Stimulated activated CD4-positive, alpha-beta T cell treated with anti-CD3 and anti-CD28 coated beads, Interleukin-4, amount 100 ng/mL, for 1 hour (primary cell): ENCODE data around the gene RBL2.
"Not testable (repeated sequence)": the region's sequence is repeated elsewhere in the genome, so short reads cannot be mapped to it uniquely, and the experiment has no call there.

Experiments used
- DNase-seq: peaks from one replicate; pipeline ENCODE4 v3.0.0-alpha.2; 2020

Gene RBL2

DNA sequence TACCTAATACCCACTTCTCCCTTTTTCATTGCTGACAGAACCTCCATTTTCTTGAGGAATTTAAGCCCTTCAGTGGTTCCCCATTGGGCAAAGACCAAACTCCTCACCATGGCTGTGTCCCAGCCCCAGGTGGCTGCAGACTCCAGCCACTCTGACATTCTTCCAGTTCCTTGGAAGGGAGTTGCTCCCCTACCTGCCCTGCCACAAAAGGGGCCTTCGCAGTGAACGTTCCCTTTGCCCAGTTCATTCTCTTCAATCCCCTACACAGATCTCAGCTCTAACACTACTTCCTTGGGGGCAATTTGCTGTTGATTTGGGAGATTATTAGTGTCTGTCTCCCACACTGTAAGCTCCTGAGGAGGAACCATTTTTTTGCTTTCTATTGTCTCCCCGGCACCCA is 72.0 kb downstream of the RBL2 start:
- DNase-seq, result no peak

GRCh38 chr16:53507464-53508179 is 73.4 kb downstream of the RBL2 start:
- DNase-seq, result no peak

DNA sequence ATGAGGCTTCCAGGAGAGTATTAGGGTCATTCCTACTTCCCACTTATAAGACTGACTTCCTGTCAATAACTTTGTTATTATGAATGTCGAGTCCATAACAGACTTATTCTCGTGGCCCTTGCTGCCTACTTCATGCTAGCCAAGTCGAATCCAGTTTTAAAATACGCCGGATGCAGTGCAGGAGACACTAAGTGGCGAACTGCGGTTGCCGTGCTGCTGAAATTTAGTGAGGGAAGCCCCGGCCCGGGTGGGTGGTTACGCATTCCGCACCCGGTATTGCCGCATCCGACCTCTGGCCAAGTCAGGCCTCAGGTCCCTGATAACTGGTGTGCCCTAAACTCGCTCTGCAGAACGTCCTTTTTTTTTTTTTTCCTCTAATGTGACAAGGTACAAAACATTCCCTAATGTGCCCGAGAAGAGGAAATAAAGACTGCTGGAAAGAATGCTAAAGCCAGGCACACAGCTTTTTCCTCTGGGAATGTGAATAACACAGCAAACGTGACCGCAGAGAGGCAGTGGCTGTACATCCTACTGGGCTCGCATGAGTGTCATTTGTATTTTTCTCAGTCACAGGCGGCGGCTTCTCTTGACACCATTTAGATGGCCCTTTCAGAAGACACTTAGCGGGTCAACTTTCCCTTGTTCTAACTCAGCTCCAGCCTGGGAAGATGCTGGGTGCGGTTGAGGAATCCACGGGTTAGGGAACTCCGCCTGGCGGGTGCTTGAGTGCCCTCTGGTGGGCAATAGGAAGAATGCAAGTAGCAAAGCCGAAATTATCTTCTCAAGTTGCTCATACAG is 75.8 kb downstream of the RBL2 start:
- peak; percentile 36 for DNase-seq

- no peak for DNase-seq
Observed at GRCh38 chr16:53510704-53511070, 76.4 kb downstream of the RBL2 start.

- DNase-seq, result no peak
Observed at GRCh38 chr16:53511084-53511402, 76.8 kb downstream of the RBL2 start.

DNA sequence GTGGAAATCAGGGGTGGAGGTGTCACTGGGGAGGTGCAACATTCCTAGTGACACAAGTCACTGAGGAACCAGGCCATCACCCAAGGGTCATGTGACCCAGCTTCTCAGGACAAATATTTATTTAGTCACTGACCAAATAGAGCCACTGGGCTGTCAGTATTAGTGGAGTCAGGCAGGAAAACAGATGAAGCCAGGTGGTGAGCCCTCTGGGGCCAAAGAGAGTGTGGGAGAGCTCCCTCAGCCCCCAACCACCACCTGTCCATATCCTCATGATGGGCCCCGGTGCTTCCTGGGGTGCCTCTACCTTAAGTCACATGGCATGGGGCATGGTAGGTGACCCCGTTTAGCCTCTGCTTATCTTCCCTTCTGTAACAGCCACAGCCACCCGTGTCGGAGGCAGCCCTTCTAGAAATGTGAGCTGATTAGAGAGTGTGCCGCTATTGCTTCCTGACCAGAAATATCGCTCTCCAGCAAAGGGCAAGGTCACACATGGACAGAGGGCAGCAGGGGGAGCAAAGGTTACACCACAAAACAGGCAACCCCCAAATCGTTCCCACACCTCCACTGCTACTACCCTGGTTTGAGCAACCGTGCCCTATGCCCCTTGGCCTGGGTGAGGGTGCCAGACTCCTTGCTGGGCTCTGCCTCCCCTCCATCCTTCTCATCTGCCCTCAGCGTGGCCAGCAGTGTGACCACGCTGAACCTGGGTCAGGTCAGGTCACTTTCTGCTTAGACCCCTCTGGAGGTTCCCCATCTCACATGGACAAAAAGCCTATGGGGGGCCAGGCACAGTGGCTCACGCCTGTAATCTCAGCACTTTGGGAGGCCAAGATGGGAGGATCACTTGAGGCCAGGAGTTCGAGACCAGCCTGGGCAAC is 77.4 kb downstream of the RBL2 start:
- no peak for DNase-seq

DNA sequence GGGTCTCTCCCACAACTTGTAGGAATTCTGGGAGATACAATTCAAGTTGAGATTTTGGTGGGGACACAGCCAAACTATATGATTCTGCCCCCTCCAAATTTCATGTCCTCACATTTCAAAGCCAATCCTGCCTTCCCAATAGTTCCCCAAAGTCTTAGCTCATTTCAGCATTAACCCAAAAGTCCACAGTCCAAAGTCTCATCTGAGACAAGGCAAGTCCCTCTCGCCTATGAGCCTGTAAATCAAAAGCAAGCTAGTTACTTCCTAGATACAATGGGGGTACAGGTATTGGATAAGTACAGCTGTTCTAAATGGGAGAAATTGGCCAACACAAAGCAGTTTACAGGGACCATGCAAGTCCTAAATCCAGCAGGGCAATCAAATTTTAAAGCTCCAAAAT is 78.5 kb downstream of the RBL2 start:
- DNase-seq, result not testable (repeated sequence)

GRCh38 chr16:53515259-53515658 is 81.0 kb downstream of the RBL2 start:
- DNase-seq, result no peak

DNA sequence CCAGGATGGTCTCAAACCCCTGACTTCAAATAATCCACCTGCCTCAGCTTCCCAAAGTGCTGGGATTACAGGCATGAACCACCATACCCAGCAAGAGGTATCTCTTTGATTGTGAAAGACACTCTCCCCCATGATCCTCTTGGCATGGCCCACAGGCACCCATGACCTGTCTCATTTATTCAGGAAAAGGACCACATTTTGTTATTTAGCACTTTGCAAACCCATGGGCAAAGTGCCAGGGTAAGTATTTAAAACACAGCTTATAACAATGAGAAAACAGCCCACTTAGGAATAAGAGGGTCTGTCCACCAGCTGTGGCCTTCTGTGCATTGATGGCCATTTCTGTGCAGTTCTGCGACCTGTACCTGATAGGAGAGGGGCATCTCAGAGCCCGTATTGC is 81.5 kb downstream of the RBL2 start:
- no peak for DNase-seq

DNA sequence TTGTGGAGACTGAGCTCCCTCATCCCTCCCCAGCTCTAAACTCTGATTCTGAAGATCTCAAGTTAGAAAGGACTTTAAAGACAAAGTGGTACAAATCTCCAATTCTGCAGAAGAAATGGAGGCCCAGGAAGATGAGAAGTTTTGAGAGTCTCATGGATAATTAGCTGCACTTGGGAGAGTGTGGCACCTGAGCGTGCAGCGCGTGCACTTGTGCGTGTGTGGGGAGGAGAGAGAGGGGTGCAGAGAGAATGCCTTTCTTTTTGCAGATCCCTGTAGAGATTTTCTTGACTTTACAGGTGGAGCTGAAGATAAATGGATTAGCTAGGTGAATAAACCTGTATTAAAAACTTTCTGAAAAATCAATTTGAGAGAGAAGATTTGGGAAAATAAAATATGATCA is 83.6 kb downstream of the RBL2 start:
- no peak for DNase-seq

GRCh38 chr16:53518550-53519416 is 84.5 kb downstream of the RBL2 start:
- peak; percentile 43 for DNase-seq

- DNase-seq, result no peak
Observed at GRCh38 chr16:53519417-53520091, 85.3 kb downstream of the RBL2 start.

DNA sequence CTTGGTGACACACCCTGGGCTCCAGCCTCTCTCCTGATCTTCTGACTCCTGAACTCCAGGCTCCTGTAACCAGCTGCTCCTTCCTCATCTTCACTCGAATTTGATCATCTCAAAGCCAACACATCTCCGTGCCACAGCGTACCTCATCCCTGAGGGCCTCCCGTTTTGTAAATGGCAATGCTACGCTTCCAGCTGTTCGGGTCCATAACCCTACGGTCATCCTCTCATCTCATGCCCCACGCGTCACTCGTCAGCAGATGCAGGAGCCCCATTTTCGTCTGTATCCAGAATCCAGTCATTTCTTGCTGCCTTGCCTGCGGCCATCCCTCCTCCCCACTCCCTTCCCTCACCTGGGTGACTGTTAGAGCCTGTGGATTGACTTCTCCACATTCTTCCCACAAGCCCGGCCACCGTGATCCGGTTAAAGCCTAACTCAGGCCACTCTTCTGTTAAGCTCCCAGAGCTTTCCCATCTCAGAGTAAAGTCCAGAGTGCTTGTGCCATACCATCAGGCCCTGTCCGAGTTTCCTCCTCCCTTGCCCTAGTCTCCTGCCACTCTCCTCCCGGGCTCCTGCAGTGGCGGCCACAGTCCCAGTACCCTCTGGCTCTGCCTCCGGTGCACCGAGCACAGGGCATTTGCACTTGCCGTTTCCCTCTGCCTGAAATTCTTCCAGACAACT is 89.0 kb downstream of the RBL2 start:
- DNase-seq, result no peak

DNA sequence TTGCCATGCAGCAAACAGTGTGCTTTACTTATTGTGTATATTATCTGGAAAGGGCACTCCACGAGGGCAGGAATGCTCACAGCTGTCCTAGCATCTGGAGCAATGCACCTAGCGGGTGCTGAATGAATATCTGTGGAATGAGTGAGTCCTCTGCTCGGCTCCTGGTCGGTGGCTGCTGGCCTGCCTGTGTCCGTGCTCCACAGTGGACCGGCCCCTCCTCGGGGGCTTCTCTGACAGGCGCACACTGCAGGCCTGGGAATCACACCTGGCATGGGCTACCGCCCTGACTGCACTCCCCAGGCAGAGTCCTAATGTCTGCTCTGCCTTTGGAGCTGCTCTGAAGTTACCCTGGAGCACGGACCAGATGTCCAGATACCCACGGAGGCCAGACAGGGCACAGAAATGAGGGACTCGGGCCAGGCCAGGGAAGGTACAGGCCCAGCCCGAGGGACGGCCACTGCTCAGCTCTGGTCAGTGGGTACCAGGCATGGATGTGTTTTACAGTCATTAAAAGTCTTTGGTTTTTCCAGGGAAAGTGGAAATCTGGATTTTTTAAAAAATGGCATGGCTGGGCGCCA is 89.8 kb downstream of the RBL2 start:
- no peak for DNase-seq

GRCh38 chr16:53528797-53529196 is 94.5 kb downstream of the RBL2 start:
- DNase-seq, result no peak

GRCh38 chr16:53529513-53529912 is 95.2 kb downstream of the RBL2 start:
- no peak for DNase-seq

DNA sequence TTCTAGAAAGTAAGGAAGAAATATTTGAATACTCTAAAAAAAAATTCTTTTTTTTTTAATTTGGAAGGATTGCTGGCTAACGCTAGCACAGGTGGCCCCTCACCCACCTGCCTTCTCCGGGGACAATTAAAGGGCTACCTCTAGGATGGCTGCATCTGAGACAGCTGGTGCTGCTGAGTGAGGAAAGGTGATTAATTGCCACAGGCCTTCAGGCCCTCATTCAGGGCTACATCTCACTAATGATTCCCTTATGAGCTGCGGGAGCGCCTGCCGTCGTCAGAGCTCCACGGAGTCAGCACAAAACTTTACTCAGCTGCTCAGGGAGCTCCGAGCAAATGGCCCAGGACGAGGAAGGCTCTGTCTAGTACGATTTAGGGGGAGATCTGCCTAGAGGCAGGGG is 95.8 kb downstream of the RBL2 start:
- DNase-seq, result no peak

- DNase-seq, result no peak
Observed at GRCh38 chr16:53530741-53531140, 96.5 kb downstream of the RBL2 start.

GRCh38 chr16:53534206-53534605 is 99.9 kb downstream of the RBL2 start:
- no peak for DNase-seq

DNA sequence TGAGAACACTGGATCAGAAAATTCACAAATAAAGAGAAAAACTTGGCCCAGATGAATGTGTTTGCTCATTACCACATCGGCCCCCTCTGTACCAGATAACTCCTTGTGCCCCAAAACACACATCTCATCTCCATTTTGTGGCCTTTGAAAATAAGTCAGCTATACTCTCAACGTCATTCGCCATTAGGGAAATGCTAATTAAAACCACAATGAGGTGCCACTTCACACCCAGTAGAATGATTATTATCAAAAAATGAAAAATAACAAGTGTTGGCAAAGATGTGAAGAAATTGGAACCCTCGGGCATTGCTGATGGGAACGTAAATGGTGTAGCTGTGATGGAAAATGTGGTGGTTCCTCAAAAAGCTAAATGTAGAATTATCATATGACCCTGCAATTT is 103.4 kb downstream of the RBL2 start:
- no peak for DNase-seq

DNA sequence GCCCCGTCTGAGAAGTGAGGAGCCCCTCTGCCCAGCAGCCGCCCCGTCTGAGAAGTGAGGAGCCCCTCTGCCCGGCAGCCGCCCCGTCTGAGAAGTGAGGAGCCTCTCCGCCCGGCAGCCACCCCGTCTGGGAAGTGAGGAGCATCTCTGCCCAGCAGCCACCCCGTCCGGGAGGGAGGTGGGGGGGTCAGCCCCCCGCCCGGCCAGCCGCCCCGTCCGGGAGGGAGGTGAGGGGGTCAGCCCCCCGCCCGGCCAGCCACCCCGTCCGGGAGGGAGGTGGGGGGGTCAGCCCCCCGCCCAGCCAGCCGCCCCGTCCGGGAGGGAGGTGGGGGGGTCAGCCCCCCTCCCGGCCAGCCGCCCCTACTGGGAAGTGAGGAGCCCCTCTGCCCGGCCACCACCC is 105.1 kb downstream of the RBL2 start:
- not testable (repeated sequence) for DNase-seq
